Endothelial cell of umbilical vein (primary cell): ENCODE results near the gene SPINT2. TPM values are rescaled to one million over a fixed set of nuclear protein-coding genes. Genes with fewer than 3 reads are reported as not detected.
"Not testable (repeated sequence)": the region's sequence is repeated elsewhere in the genome, so short reads cannot be mapped to it uniquely, and the experiment has no call there.

Experiments used
- BruUV-seq: library from RNA; stranded (reverse); fragments of 400-500 nt; replicated peaks from 2 replicates; lab custom pipeline; 2021; lab: Mats Ljungman, UMichigan
- CTCF ChIA-PET: fragments of 300-600, 350-600 bp; sonication (Branson Sonifier 250); formaldehyde crosslinking; loops from one replicate; lab custom pipeline; 2021; ENCODE audit warnings: antibody characterized with exemption, inconsistent platforms; lab: Charles Lee
- POLR2A ChIA-PET: fragments of 300-600, 350-600 bp; sonication (Branson Sonifier 250); formaldehyde crosslinking; loops from one replicate; lab custom pipeline; 2021; ENCODE audit warnings: antibody characterized with exemption, inconsistent platforms; lab: Charles Lee
- DNase-seq: peaks from one replicate; pipeline ENCODE4 v3.0.0-alpha.2; 2011; ENCODE audit warnings: low read depth, low spot score
- FAIRE-seq: peaks from 2 replicates; lab custom pipeline; 2011; peaks lifted over from hg19 to GRCh38; lab: Jason Lieb, UNC
- H2AFZ ChIP-seq: 2 replicates; pipeline ENCODE4 v1.6.0; 2012; ENCODE audit warnings: low read depth, low read length, control low read depth, inconsistent platforms
- H3K27ac ChIP-seq: 2 replicates; pipeline ENCODE4 v1.5.1; 2011; ENCODE audit warnings: low read depth, mild to moderate bottlenecking, control low read depth, low read length, moderate library complexity; ENCODE audit not compliant: insufficient read depth
- H3K27me3 ChIP-seq, 2 experiments: 2 replicates each; pipeline versions ENCODE4 v1.6.0 to v1.6.1; 2011; ENCODE audit warnings: low read length in 2 of 2, mixed read lengths in 1 of 2; ENCODE audit not compliant: control insufficient read depth in 2 of 2, insufficient read depth in 2 of 2
- H3K36me3 ChIP-seq, 2 experiments: 2 replicates in 1 of 2; 3 replicates in 1 of 2; pipeline ENCODE4 v1.5.1; 2011; ENCODE audit warnings: low read length in 2 of 2, mild to moderate bottlenecking in 1 of 2, moderate library complexity in 1 of 2; ENCODE audit not compliant: control insufficient read depth in 2 of 2, insufficient read depth in 2 of 2; ENCODE audit errors: extremely low read depth in 1 of 2
- H3K4me1 ChIP-seq: 3 replicates; pipeline ENCODE4 v1.5.1; 2011; ENCODE audit warnings: mild to moderate bottlenecking, low read length; ENCODE audit not compliant: control insufficient read depth, insufficient read depth; ENCODE audit errors: extremely low read depth
- H3K4me2 ChIP-seq: 2 replicates; pipeline ENCODE4 v1.6.1; 2011; ENCODE audit warnings: low read length, control low read depth, mixed read lengths; ENCODE audit not compliant: insufficient read depth
- H3K4me3 ChIP-seq, 3 experiments: fragments of 200-600 bp in 1 of 3; sonication (generic), shearing (Covaris generic) in 1 of 3; replicated peaks in 1 of 3; 2 replicates each; pipeline ENCODE4 v1.5.1; 2011 to 2016; ENCODE audit warnings: control low read depth in 3 of 3, low read length in 3 of 3, mild to moderate bottlenecking in 2 of 3, inconsistent platforms in 1 of 3, low read depth in 1 of 3, moderate library complexity in 1 of 3; ENCODE audit not compliant: insufficient read depth in 1 of 3
- H3K79me2 ChIP-seq: 2 replicates; pipeline ENCODE4 v1.6.0; 2012; ENCODE audit warnings: low read length, inconsistent platforms; ENCODE audit not compliant: control insufficient read depth, insufficient read depth
- H3K9ac ChIP-seq: replicated peaks from 2 replicates; pipeline ENCODE3; 2011; ENCODE audit warnings: low read length, control low read depth; ENCODE audit not compliant: insufficient read depth; ENCODE audit errors: extremely low read depth
- H3K9me1 ChIP-seq: replicated peaks from 3 replicates; pipeline ENCODE4 v1.6.0; 2011; ENCODE audit warnings: mild to moderate bottlenecking, low read length; ENCODE audit not compliant: control insufficient read depth, insufficient read depth; ENCODE audit errors: extremely low read depth
- H3K9me3 ChIP-seq: replicated peaks from 2 replicates; pipeline ENCODE4 v1.5.1; 2012; ENCODE audit warnings: low read length, inconsistent platforms; ENCODE audit not compliant: control insufficient read depth, insufficient read depth
- H4K20me1 ChIP-seq: replicated peaks from 2 replicates; pipeline ENCODE3; 2011; ENCODE audit warnings: mild to moderate bottlenecking, low read length; ENCODE audit not compliant: control insufficient read depth, insufficient read depth; ENCODE audit errors: extremely low read depth
- EZH2 ChIP-seq: IDR thresholded peaks from 2 replicates; pipeline ENCODE4 v1.6.1; 2012; ENCODE audit warnings: borderline replicate concordance, low read depth, mild to moderate bottlenecking, moderate library complexity, low read length, inconsistent platforms; ENCODE audit not compliant: severe bottlenecking
- FOS ChIP-seq: IDR thresholded peaks from 2 replicates; pipeline ENCODE4 v1.6.1; 2011; ENCODE audit warnings: mild to moderate bottlenecking, low read length, moderate library complexity, borderline replicate concordance; ENCODE audit not compliant: insufficient read depth
- GATA2 ChIP-seq: IDR thresholded peaks from 2 replicates; pipeline ENCODE4 v1.7.0; 2011; ENCODE audit warnings: low read depth, mild to moderate bottlenecking, moderate library complexity, mixed read lengths, low read length; ENCODE audit not compliant: insufficient read length, insufficient read depth
- JUN ChIP-seq: IDR thresholded peaks from 2 replicates; pipeline ENCODE4 v1.6.1; 2011; ENCODE audit warnings: borderline replicate concordance, low read depth; ENCODE audit not compliant: insufficient read length, insufficient read depth
- MYC ChIP-seq: IDR thresholded peaks from one replicate; pipeline ENCODE4 v1.6.1; 2011; ENCODE audit warnings: mild to moderate bottlenecking, low read depth, low read length
- POLR2A ChIP-seq: IDR thresholded peaks from 2 replicates; pipeline ENCODE4 v1.6.1; 2012; ENCODE audit warnings: low read depth, mild to moderate bottlenecking, control low read depth, low read length
- POLR2AphosphoS5 ChIP-seq: IDR thresholded peaks from 2 replicates; pipeline ENCODE4 v1.6.1; 2012; ENCODE audit warnings: low read depth, mild to moderate bottlenecking, control low read depth, low read length, moderate library complexity; ENCODE audit not compliant: insufficient read depth
- dilution Hi-C: fragments of 300-500 bp; cut with MboI; formaldehyde crosslinking; loops from one replicate; pipeline ENCODE4 v1.15.0; 2019; ENCODE audit warnings: low sequenced_read_pairs; ENCODE audit not compliant: extremely low pct_ligation_motif_present
- intact Hi-C: fragments of 100-400 bp; cut with micrococcal nuclease; formaldehyde crosslinking; loops from one replicate; pipeline ENCODE4 v1.10.0; 2022
- polyA plus RNA-seq, 4 experiments: library from polyadenylated mRNA; depleted of rRNA in 3 of 4; stranded (reverse) in 3 of 4; unstranded in 1 of 4; fragments of >200 nt; gene quantifications; 2 replicates each; pipeline versions ENCODE4 v1.2.1 to v1.2.3, GENCODE V29; 2011 to 2012; ENCODE audit warnings: missing spikeins in 1 of 4
- total RNA-seq: library from RNA; stranded (reverse); gene quantifications from 2 replicates; pipeline ENCODE4 v1.2.3, GENCODE V29; 2021
- TF ChIP-seq, protein P1 (sequence below): IDR thresholded peaks from 2 replicates; pipeline ENCODE4 v1.6.1; 2011; ENCODE audit not compliant: insufficient read depth, insufficient read length
- TF ChIP-seq, protein P2 (sequence below), 2 donors: IDR thresholded peaks; 1 replicate in 1 of 2; 2 replicates in 1 of 2; pipeline ENCODE4 v1.5.1; 2011; ENCODE audit warnings: low read length in 2 of 2, mild to moderate bottlenecking in 2 of 2, moderate library complexity in 2 of 2, control low read depth in 1 of 2, inconsistent platforms in 1 of 2, low read depth in 1 of 2; ENCODE audit not compliant: insufficient read depth in 1 of 2; ENCODE audit errors: extremely low read depth in 1 of 2

SPINT2 gene
- total and polyA plus RNA-seq, 2 donors (not counting 3 experiments of a cell fraction or from before 2014, with no cell fraction given) = 28.9 to 46.6 TPM

DNA sequence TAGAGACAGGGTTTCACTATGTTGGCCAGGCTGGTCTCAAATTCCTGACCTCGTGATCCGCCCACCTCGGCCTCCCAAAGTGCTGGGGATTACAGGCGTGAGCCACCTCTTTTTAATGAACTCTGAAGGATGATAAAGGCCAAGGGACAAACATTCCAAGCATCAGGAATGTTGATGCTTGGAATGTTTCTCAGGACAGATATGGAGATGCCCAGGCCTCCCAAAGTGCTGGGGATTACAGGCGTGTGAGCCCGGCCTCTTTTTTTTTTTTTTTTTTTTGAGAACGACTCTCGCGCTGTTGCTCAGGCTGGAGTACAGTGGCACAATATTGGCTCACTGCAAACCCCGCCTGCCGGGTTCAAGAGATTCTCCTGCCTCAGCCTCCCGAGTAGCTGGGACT is 2.4 kb upstream of the SPINT2 start:
- H3K4me2 ChIP-seq, H3K9me1 ChIP-seq, CTCF ChIA-PET, H3K27ac ChIP-seq, H3K4me3 ChIP-seq, H3K9ac ChIP-seq, DNase-seq, dilution Hi-C loops, H2AFZ ChIP-seq, H3K27me3 ChIP-seq, H3K36me3 ChIP-seq, H4K20me1 ChIP-seq, BruUV-seq, intact Hi-C loops, H3K79me2 ChIP-seq, H3K9me3 ChIP-seq: not testable (repeated sequence)
- POLR2A ChIA-PET = interaction anchor here (0.6 kb wide), 1 partner anchor 48 kb away, joined by 3 read pairs; no protein-coding TSS in a partner anchor
- peak; percentile 8 for FAIRE-seq
- peaks cover 14% of the 10 kb centered on the region for H3K4me1 ChIP-seq

DNA sequence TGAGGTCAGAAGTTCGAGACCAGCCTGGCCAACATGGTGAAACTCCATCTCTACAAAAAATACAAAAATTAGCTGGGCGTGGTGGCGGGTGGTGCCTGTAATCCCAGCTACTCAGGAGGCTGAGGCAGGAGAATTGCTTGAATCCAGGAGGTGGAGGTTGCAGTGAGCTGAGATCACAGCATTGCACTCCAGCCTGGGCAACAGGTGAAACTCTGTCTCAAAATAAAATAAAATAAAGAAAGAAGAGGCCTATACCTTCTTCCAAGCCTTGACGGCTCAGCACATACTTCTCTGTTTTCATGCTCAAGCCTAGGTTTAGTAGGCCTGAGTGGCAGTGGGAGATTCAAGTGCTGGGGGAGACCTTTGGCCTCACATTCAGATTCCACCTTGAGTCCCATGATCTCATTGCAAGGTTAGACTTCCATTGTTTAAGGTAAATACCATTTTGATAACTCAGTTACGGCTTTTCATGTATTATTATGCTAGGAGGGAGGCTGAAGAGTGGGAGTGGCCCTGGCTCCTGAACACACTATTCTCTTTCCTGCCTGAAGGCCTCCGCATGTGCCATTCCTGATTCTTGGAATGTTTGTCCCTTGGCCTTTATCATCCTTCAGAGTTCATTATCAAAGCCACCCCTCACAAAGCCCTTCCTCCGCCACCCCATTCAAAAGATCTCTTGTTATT is 1.6 kb upstream of the SPINT2 start:
- Histone ChIP-seq H3K4me3 (no peak overlapping the region), H3K4me2 (no peak overlapping the region), H3K27me3 (no peaks in the 10 kb centered on the region), H2AFZ (no peak overlapping the region), H3K27ac (no peak overlapping the region), H3K79me2 (no peaks in the 10 kb centered on the region), H3K9ac (no peak overlapping the region), H3K9me1 (no peaks in the 10 kb centered on the region), H4K20me1 (no peaks in the 10 kb centered on the region), H3K36me3 (no peaks in the 10 kb centered on the region), H3K4me1 (peaks cover 20% of the 10 kb centered on the region), H3K9me3 (no peaks in the 10 kb centered on the region)
- POLR2A ChIA-PET = no interaction called here
- dilution Hi-C loops (no loop called here), intact Hi-C loops (no loop called here)
- DNase-seq (no peak), FAIRE-seq (no peak)
- TF ChIP-seq, protein P1, sequence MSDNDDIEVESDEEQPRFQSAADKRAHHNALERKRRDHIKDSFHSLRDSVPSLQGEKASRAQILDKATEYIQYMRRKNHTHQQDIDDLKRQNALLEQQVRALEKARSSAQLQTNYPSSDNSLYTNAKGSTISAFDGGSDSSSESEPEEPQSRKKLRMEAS = no peak
- TF ChIP-seq, protein P2, sequence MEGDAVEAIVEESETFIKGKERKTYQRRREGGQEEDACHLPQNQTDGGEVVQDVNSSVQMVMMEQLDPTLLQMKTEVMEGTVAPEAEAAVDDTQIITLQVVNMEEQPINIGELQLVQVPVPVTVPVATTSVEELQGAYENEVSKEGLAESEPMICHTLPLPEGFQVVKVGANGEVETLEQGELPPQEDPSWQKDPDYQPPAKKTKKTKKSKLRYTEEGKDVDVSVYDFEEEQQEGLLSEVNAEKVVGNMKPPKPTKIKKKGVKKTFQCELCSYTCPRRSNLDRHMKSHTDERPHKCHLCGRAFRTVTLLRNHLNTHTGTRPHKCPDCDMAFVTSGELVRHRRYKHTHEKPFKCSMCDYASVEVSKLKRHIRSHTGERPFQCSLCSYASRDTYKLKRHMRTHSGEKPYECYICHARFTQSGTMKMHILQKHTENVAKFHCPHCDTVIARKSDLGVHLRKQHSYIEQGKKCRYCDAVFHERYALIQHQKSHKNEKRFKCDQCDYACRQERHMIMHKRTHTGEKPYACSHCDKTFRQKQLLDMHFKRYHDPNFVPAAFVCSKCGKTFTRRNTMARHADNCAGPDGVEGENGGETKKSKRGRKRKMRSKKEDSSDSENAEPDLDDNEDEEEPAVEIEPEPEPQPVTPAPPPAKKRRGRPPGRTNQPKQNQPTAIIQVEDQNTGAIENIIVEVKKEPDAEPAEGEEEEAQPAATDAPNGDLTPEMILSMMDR (IDR thresholded peaks at IDR 0.05; ENCODE audit: extremely low read depth in 1 of 2, insufficient read depth in 1 of 2, low read depth in 1 of 2, low read length in 2 of 2) = no peak
- no peak for TF ChIP-seq GATA2
- no peak for TF ChIP-seq FOS
- no peak for TF ChIP-seq EZH2
- TF ChIP-seq MYC = no peak
- no peak for TF ChIP-seq POLR2AphosphoS5
- no peak for TF ChIP-seq JUN
- no peak for TF ChIP-seq POLR2A
- CTCF ChIA-PET = no interaction called here
- BruUV-seq = no TSS peak
